Measurements from ENCODE around the gene CAPN3.

DNA sequence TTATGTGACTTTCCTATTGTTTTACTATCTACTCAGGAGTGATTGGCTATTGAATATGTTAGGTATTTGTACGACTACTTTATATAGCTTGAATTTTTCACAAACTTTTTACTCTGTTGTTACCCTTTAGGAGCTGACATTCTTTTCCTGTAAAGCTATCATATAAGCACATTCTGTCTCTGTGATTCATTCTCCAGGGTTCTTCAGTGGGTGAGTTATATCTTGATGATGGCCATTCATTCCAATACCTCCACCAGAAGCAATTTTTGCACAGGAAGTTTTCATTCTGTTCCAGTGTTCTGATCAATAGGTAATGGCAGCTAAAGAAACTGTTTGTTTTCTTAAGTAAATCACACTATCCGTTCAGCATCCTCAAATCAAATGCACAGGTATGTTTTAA is 10.1 kb upstream of the CAPN3 start:
- TF ChIP-seq, protein P1, sequence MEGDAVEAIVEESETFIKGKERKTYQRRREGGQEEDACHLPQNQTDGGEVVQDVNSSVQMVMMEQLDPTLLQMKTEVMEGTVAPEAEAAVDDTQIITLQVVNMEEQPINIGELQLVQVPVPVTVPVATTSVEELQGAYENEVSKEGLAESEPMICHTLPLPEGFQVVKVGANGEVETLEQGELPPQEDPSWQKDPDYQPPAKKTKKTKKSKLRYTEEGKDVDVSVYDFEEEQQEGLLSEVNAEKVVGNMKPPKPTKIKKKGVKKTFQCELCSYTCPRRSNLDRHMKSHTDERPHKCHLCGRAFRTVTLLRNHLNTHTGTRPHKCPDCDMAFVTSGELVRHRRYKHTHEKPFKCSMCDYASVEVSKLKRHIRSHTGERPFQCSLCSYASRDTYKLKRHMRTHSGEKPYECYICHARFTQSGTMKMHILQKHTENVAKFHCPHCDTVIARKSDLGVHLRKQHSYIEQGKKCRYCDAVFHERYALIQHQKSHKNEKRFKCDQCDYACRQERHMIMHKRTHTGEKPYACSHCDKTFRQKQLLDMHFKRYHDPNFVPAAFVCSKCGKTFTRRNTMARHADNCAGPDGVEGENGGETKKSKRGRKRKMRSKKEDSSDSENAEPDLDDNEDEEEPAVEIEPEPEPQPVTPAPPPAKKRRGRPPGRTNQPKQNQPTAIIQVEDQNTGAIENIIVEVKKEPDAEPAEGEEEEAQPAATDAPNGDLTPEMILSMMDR (conservative IDR thresholded peaks at IDR 0.05): no peak
- TF ChIP-seq ZFX (IDR thresholded peaks at IDR 0.05): no peak

Data from C4-2B (cell line).